WERI-Rb-1 (cell line): ENCODE measurements around the gene STK4.

Source experiments
- DNase-seq: peaks from one replicate; pipeline ENCODE4 v3.0.0-alpha.2; 2020
- H3K27ac ChIP-seq: fragments of 250-450 bp; sonication (Bioruptor Pico); 2 replicates; pipeline ENCODE4 v1.5.1; 2020; ENCODE audit warnings: mild to moderate bottlenecking, moderate library complexity
- H3K27me3 ChIP-seq: fragments of 250-450 bp; sonication (Bioruptor Pico); 2 replicates; pipeline ENCODE4 v1.5.1; 2021; ENCODE audit warnings: mild to moderate bottlenecking, low read depth, moderate library complexity; ENCODE audit not compliant: insufficient read depth, severe bottlenecking
- H3K36me3 ChIP-seq: fragments of 250-450 bp; sonication (Bioruptor Pico); 2 replicates; pipeline ENCODE4 v1.5.1; 2020; ENCODE audit warnings: mild to moderate bottlenecking, moderate library complexity
- H3K4me3 ChIP-seq: 2 replicates; pipeline ENCODE4 v1.5.1; 2011; ENCODE audit warnings: low read depth, mild to moderate bottlenecking, control low read depth, low read length
- H3K9me3 ChIP-seq: fragments of 250-450 bp; sonication (Bioruptor Pico); 2 replicates; pipeline ENCODE4 v1.5.1; 2021; ENCODE audit warnings: mild to moderate bottlenecking, moderate library complexity; ENCODE audit not compliant: severe bottlenecking
- CTCF ChIP-seq: IDR thresholded peaks from 2 replicates; pipeline ENCODE4 v1.5.1; 2011; ENCODE audit warnings: low read depth, mild to moderate bottlenecking, control low read depth, inconsistent platforms, low read length

Gene STK4

GRCh38 chr20:44990957-44991356, 24.6 kb downstream of the STK4 start:
- DNase-seq, result no peak
- no peaks in the 10 kb centered on the region for H3K9me3 ChIP-seq
- no peak overlapping the region for H3K4me3 ChIP-seq
- no peak for TF ChIP-seq CTCF
- peaks cover 20% of the 10 kb centered on the region for H3K36me3 ChIP-seq
- no peak overlapping the region for H3K27ac ChIP-seq
- no peaks in the 10 kb centered on the region for H3K27me3 ChIP-seq

- no peak overlapping the region for H3K27ac ChIP-seq
- H3K9me3 ChIP-seq, result no peaks in the 10 kb centered on the region
- H3K27me3 ChIP-seq, result no peaks in the 10 kb centered on the region
- no peak overlapping the region for H3K4me3 ChIP-seq
- peaks cover 24% of the 10 kb centered on the region for H3K36me3 ChIP-seq
- no peak for TF ChIP-seq CTCF
- no peak for DNase-seq
Observed at GRCh38 chr20:44993343-44993742, 27.0 kb downstream of the STK4 start.

GRCh38 chr20:44997171-44997570, 30.9 kb downstream of the STK4 start:
- DNase-seq, result no peak
- no peak overlapping the region for H3K27ac ChIP-seq
- H3K9me3 ChIP-seq, result no peaks in the 10 kb centered on the region
- no peak for TF ChIP-seq CTCF
- H3K4me3 ChIP-seq, result no peak overlapping the region
- peaks cover 42% of the 10 kb centered on the region for H3K36me3 ChIP-seq
- no peaks in the 10 kb centered on the region for H3K27me3 ChIP-seq

GRCh38 chr20:44997668-44998067, 31.4 kb downstream of the STK4 start:
- Histone ChIP-seq H3K36me3 (peaks cover 43% of the 10 kb centered on the region), H3K27me3 (no peaks in the 10 kb centered on the region), H3K4me3 (no peak overlapping the region), H3K9me3 (no peaks in the 10 kb centered on the region), H3K27ac (no peak overlapping the region)
- TF ChIP-seq CTCF, result no peak
- DNase-seq, result no peak

- DNase-seq, result no peak
- H3K27ac ChIP-seq, result no peak overlapping the region
- no peaks in the 10 kb centered on the region for H3K9me3 ChIP-seq
- TF ChIP-seq CTCF, result no peak
- peaks cover 14% of the 10 kb centered on the region for H3K36me3 ChIP-seq
- no peaks in the 10 kb centered on the region for H3K27me3 ChIP-seq
- H3K4me3 ChIP-seq, result no peak overlapping the region
Observed at GRCh38 chr20:45008521-45009049, 42.3 kb downstream of the STK4 start.

GRCh38 chr20:45010399-45010828, 44.1 kb downstream of the STK4 start:
- H3K36me3 ChIP-seq, result peaks cover 14% of the 10 kb centered on the region

More at GRCh38 chr20:45010399-45010828, 44.1 kb downstream of the STK4 start:
- TF ChIP-seq CTCF, result no peak
- no peaks in the 10 kb centered on the region for H3K27me3 ChIP-seq
- H3K27ac ChIP-seq, result peak overlapping the region; percentile 3; the same call in 1 of the 2 replicates
- H3K4me3 ChIP-seq, result no peak overlapping the region
- DNase-seq, result no peak
- H3K9me3 ChIP-seq, result no peaks in the 10 kb centered on the region
